CD14-positive monocyte (primary cell): Measurements from ENCODE around the gene ZSWIM1. TPM values are rescaled to one million over a fixed set of nuclear protein-coding genes. Genes with fewer than 3 reads are reported as not detected.

Source experiments
- DNase-seq, 3 donors: peaks; one replicate each; pipeline ENCODE4 v3.0.0-alpha.2; 2011 to 2022
- H2AFZ ChIP-seq: 2 replicates; pipeline ENCODE4 v1.6.0; 2012; ENCODE audit warnings: mild to moderate bottlenecking, low read depth, low read length, inconsistent platforms; ENCODE audit not compliant: insufficient read depth, poor library complexity, severe bottlenecking
- H3K27ac ChIP-seq, 2 donors: 1 replicate in 1 of 2; 2 replicates in 1 of 2; pipeline ENCODE4 v1.5.1; 2012 to 2013; ENCODE audit warnings: low read length in 2 of 2, control low read depth in 1 of 2, inconsistent platforms in 1 of 2, low read depth in 1 of 2, mild to moderate bottlenecking in 1 of 2
- H3K27me3 ChIP-seq, 2 donors: one replicate each; pipeline versions ENCODE4 v1.6.0 to v1.6.1; 2011 to 2013; ENCODE audit warnings: low read length in 2 of 2; ENCODE audit not compliant: control insufficient read depth in 2 of 2, insufficient read depth in 2 of 2
- H3K36me3 ChIP-seq, 2 donors: replicated peaks in 1 of 2; 1 replicate in 1 of 2; 2 replicates in 1 of 2; pipeline versions ENCODE4 v1.5.1 to v1.6.1; 2012 to 2013; ENCODE audit warnings: low read length in 2 of 2, control low read depth in 1 of 2, inconsistent platforms in 1 of 2, mild to moderate bottlenecking in 1 of 2; ENCODE audit not compliant: insufficient read depth in 2 of 2, control insufficient read depth in 1 of 2
- H3K4me1 ChIP-seq, 2 donors: 1 replicate in 1 of 2; 2 replicates in 1 of 2; pipeline versions ENCODE4 v1.5.1 to v1.6.1; 2012 to 2013; ENCODE audit warnings: low read length in 2 of 2, control low read depth in 1 of 2, inconsistent platforms in 1 of 2, mild to moderate bottlenecking in 1 of 2, moderate library complexity in 1 of 2; ENCODE audit not compliant: insufficient read depth in 2 of 2, control insufficient read depth in 1 of 2
- H3K4me2 ChIP-seq: replicated peaks from 2 replicates; pipeline ENCODE3; 2012; ENCODE audit warnings: low read length, moderate library complexity, mild to moderate bottlenecking; ENCODE audit not compliant: poor library complexity, severe bottlenecking; ENCODE audit errors: extremely low read depth
- H3K4me3 ChIP-seq, 3 experiments: fragments of 200-600 bp in 1 of 3; sonication (generic) in 1 of 3; replicated peaks in 1 of 3; 1 replicate in 2 of 3; 2 replicates in 1 of 3; pipeline ENCODE4 v1.5.1; 2011 to 2013; ENCODE audit warnings: low read length in 3 of 3, mild to moderate bottlenecking in 3 of 3, control low read depth in 2 of 3, low read depth in 2 of 3, inconsistent platforms in 1 of 3, moderate library complexity in 1 of 3
- H3K79me2 ChIP-seq: 2 replicates; pipeline ENCODE4 v1.6.0; 2012; ENCODE audit warnings: mild to moderate bottlenecking, control low read depth, inconsistent platforms, low read length, moderate library complexity; ENCODE audit not compliant: insufficient read depth
- H3K9ac ChIP-seq: 2 replicates; pipeline ENCODE4 v1.6.0; 2017; ENCODE audit warnings: low read length, mild to moderate bottlenecking; ENCODE audit not compliant: insufficient read depth, poor library complexity, severe bottlenecking
- H3K9me3 ChIP-seq, 2 donors: replicated peaks in 1 of 2; 1 replicate in 1 of 2; 2 replicates in 1 of 2; pipeline versions ENCODE4 v1.5.1 to v1.6.1; 2012 to 2013; ENCODE audit warnings: low read length in 2 of 2, control low read depth in 1 of 2; ENCODE audit not compliant: control insufficient read depth in 1 of 2, insufficient read depth in 1 of 2
- H4K20me1 ChIP-seq: 2 replicates; pipeline ENCODE4 v1.6.0; 2012; ENCODE audit warnings: mild to moderate bottlenecking, low read length, control low read depth, moderate library complexity; ENCODE audit not compliant: insufficient read depth
- H3K27ac Mint-ChIP-seq, 7 donors: one replicate each; pipeline ENCODE4 v1.8.0; 2020; ENCODE audit warnings: mild to moderate bottlenecking in 7 of 7, mixed read lengths in 7 of 7, moderate library complexity in 6 of 7, inconsistent platforms in 2 of 7
- H3K27me3 Mint-ChIP-seq, 3 donors: one replicate each; pipeline ENCODE4 v1.8.0; 2021 to 2022; ENCODE audit warnings: low read depth in 3 of 3, mild to moderate bottlenecking in 3 of 3, mixed read lengths in 3 of 3, moderate library complexity in 3 of 3, inconsistent platforms in 1 of 3
- H3K36me3 Mint-ChIP-seq, 2 donors: one replicate each; pipeline ENCODE4 v1.8.0; 2020; ENCODE audit warnings: mixed read lengths in 2 of 2, inconsistent platforms in 1 of 2, mild to moderate bottlenecking in 1 of 2
- H3K4me1 Mint-ChIP-seq: one replicate; pipeline ENCODE4 v1.8.0; 2020; ENCODE audit warnings: mild to moderate bottlenecking, mixed read lengths
- H3K4me3 Mint-ChIP-seq, 2 donors: one replicate each; pipeline ENCODE4 v1.8.0; 2020; ENCODE audit warnings: mild to moderate bottlenecking in 2 of 2, mixed read lengths in 2 of 2, moderate library complexity in 1 of 2
- H3K9me3 Mint-ChIP-seq, 7 donors: one replicate each; pipeline ENCODE4 v1.8.0; 2020 to 2022; ENCODE audit warnings: mixed read lengths in 7 of 7, mild to moderate bottlenecking in 6 of 7, moderate library complexity in 6 of 7, inconsistent platforms in 2 of 7
- WGBS: methylation state at CpG from one replicate; pipeline ENCODE4 v1.1.5; 2013; ENCODE audit warnings: missing lambda C conversion rate; ENCODE audit not compliant: insufficient coverage; 5-methylcytosine and 5-hydroxymethylcytosine counted together
- intact Hi-C, 2 donors: fragments of 100-400 bp; cut with micrococcal nuclease; formaldehyde crosslinking; loops; one replicate each; pipeline versions ENCODE4 v1.15.0 to v1.15.1; 2023
- polyA plus RNA-seq, 3 donors: library from polyadenylated mRNA; depleted of rRNA in 1 of 3; unstranded in 2 of 3; stranded (reverse) in 1 of 3; fragments of 300-500 nt in 2 of 3; fragments of >200 nt in 1 of 3; fragmentation: Illumina TruSeq in 2 of 3; gene quantifications; 1 replicate in 2 of 3; 2 replicates in 1 of 3; pipeline ENCODE4 v1.2.3, GENCODE V29; 2012 to 2021
- TF ChIP-seq, protein P1 (sequence below): fragments of 200-600 bp; IDR thresholded peaks from one replicate; pipeline ENCODE4 v1.8.0; 2022; ENCODE audit warnings: antibody characterized with exemption, mild to moderate bottlenecking

Gene ZSWIM1
- polyA plus RNA-seq, 3 donors, result 2.5 to 2.6 (median 2.5) TPM

GRCh38 chr20:45919542-45920399 lies 38.7 kb downstream of the ZSWIM1 start:
- Histone ChIP-seq H3K27ac (no peak overlapping the region), H3K79me2 (no peaks in the 10 kb centered on the region), H3K36me3 (no peaks in the 10 kb centered on the region), H3K4me1 (peaks cover 25 to 27% of the 10 kb centered on the region in 2 donors), H4K20me1 (no peaks in the 10 kb centered on the region), H3K9me3 (no peaks in the 10 kb centered on the region), H3K4me2 (no peak overlapping the region), H2AFZ (no peak overlapping the region), H3K4me3 (no peak overlapping the region), H3K9ac (no peak overlapping the region), H3K27me3 (no peaks in the 10 kb centered on the region)
- H3K27me3 Mint-ChIP-seq, result peaks cover 4 to 13% (median 7%) of the 10 kb centered on the region in 3 donors
- TF ChIP-seq, protein P1, sequence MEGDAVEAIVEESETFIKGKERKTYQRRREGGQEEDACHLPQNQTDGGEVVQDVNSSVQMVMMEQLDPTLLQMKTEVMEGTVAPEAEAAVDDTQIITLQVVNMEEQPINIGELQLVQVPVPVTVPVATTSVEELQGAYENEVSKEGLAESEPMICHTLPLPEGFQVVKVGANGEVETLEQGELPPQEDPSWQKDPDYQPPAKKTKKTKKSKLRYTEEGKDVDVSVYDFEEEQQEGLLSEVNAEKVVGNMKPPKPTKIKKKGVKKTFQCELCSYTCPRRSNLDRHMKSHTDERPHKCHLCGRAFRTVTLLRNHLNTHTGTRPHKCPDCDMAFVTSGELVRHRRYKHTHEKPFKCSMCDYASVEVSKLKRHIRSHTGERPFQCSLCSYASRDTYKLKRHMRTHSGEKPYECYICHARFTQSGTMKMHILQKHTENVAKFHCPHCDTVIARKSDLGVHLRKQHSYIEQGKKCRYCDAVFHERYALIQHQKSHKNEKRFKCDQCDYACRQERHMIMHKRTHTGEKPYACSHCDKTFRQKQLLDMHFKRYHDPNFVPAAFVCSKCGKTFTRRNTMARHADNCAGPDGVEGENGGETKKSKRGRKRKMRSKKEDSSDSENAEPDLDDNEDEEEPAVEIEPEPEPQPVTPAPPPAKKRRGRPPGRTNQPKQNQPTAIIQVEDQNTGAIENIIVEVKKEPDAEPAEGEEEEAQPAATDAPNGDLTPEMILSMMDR, result no peak
- no peak overlapping the region for H3K27ac Mint-ChIP-seq
- intact Hi-C loops, result no loop called here
- H3K9me3 Mint-ChIP-seq, result peaks cover 0 to 2% (median 0%) of the 10 kb centered on the region in 7 donors
- peaks cover 22% of the 10 kb centered on the region for H3K4me1 Mint-ChIP-seq
- no peaks in the 10 kb centered on the region for H3K36me3 Mint-ChIP-seq
- WGBS, result 82% methylated on average over 10 of the region's 11 CpGs
- no peak overlapping the region for H3K4me3 Mint-ChIP-seq
- DNase-seq, result no peak

- Mint-ChIP-seq H3K4me1 (peaks cover 22% of the 10 kb centered on the region), H3K9me3 (peaks cover 0 to 2% (median 0%) of the 10 kb centered on the region in 7 donors), H3K4me3 (no peak overlapping the region), H3K36me3 (no peaks in the 10 kb centered on the region), H3K27ac (peak overlapping the region in 2 of 7 donors; percentile 16 to 73), H3K27me3 (peaks cover 6 to 20% (median 10%) of the 10 kb centered on the region in 3 donors)
- intact Hi-C loops, result no loop called here
- no peak overlapping the region for H3K4me3 ChIP-seq
- no peaks in the 10 kb centered on the region for H3K36me3 ChIP-seq
- peak in 2 of 3 donors; percentile 39 to 78 for DNase-seq
- 58% methylated on average over 5 of the region's 9 CpGs for WGBS
- TF ChIP-seq, protein P1, result no peak
- no peak overlapping the region for H3K27ac ChIP-seq
- H3K4me2 ChIP-seq, result no peak overlapping the region
- H3K79me2 ChIP-seq, result no peaks in the 10 kb centered on the region
- H3K9me3 ChIP-seq, result no peaks in the 10 kb centered on the region
- no peak overlapping the region for H2AFZ ChIP-seq
- H4K20me1 ChIP-seq, result no peaks in the 10 kb centered on the region
- H3K4me1 ChIP-seq, result peaks cover 16 to 20% of the 10 kb centered on the region in 2 donors
- no peaks in the 10 kb centered on the region for H3K27me3 ChIP-seq
- no peak overlapping the region for H3K9ac ChIP-seq
Observed at GRCh38 chr20:45920462-45921336, 39.7 kb downstream of the ZSWIM1 start.
